ENCODE data around the gene SCN1A.

SCN1A gene

DNA sequence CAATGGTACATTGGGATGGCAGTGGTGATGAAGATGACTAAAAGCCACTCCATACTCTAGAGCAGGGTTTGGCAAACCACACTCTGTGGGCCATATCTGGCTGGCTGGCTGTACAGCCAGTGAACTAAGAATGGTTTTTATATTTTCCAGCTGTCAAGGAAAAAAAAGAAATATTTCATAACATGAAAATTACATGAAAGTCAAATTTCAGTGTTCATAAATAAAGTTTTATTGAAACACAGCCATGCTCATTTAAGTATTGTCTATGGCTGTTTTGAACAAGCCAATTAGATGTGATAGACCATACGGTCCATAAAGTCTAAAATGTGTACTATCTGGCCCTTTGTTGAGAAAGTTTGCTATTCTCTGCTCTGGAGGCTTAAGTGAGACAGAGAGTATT lies 175.7 kb downstream of the SCN1A start:
- in situ Hi-C loops (cut with HindIII; ENCODE audit: low pct_unique_long_range_greater_than_20kb, low sequenced_read_pairs): no loop called here
- no peak for DNase-seq (ENCODE audit: low read depth in 1 of 2, low spot score in 1 of 2)
- no peak for TF ChIP-seq JUND (IDR thresholded peaks at IDR 0.05; ENCODE audit: low read depth)

DNA sequence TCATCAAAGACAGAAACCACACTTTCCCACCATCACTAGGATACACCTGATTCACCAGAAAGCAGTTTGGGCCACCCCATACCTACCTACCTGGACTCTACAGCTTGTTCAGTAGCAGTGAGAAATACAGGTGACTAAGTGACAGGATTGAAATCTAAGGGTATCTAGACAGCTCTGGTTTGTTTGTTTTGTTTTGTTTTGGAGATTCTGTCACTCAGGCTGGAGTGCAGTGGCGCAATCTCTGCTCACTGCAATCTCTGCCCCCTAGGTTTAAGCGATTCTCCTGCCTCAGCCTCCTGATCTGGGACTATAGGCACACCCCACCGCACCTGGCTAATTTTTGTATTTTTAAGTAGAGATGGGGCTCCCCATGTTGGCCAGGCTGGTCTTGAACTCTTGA lies 177.4 kb downstream of the SCN1A start:
- in situ Hi-C loops (cut with HindIII; ENCODE audit: low pct_unique_long_range_greater_than_20kb, low sequenced_read_pairs): no loop called here
- TF ChIP-seq JUND (IDR thresholded peaks at IDR 0.05; ENCODE audit: low read depth): no peak
- no peak for DNase-seq (ENCODE audit: low read depth in 1 of 2, low spot score in 1 of 2)

DNA sequence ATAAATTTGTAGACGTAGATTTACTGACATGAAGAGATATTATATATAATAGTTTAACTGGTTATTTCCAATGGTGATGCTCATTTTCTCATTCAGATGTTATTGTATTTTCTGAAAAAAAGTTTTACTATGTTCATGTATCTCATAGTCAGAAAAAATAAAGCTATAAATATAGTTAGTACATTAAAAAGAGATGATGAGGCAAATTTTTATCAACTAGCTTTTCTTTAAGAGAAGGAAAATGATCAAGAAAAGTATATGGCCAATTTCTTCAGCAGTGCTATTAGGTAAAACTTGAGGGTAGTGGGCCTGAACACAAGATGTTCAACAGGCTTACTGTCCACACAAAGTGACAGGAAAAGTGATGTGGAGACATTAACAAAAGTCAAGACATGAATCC lies 186.0 kb downstream of the SCN1A start:
- in situ Hi-C loops (cut with HindIII; ENCODE audit: low pct_unique_long_range_greater_than_20kb, low sequenced_read_pairs): no loop called here
- no peak for DNase-seq (ENCODE audit: low read depth in 1 of 2, low spot score in 1 of 2)
- TF ChIP-seq JUND (IDR thresholded peaks at IDR 0.05; ENCODE audit: low read depth): no peak

DNA sequence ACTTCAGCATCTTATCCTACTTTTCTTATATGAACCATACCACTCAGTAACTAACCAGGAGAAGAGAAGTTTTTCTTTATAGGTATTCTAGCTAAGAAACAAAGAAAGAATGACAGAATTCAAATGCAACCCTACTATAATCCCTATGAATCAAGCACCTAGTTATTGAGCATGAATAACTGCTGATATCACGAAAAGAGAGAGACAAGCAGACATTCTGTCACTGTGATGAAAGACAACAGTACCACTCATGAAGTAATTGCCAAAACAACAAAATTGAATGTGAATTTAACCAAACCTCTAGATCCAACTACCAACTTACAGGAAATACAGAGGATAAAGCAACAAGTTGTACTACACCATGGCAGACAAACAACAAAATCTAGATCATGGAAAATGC lies 189.6 kb downstream of the SCN1A start:
- in situ Hi-C loops (cut with HindIII; ENCODE audit: low pct_unique_long_range_greater_than_20kb, low sequenced_read_pairs): no loop called here
- no peak for TF ChIP-seq JUND (IDR thresholded peaks at IDR 0.05; ENCODE audit: low read depth)
- DNase-seq (ENCODE audit: low read depth in 1 of 2, low spot score in 1 of 2): no peak
